MG63 (cell line): ENCODE data around the gene SRGAP1. TPM values are rescaled to one million over a fixed set of nuclear protein-coding genes. Genes with fewer than 3 reads are reported as not detected.
A peak's percentile ranks its signal among the peaks of the same experiment; 100 is the strongest.

Experiments
- DNase-seq: peaks from one replicate; pipeline ENCODE4 v3.0.0-alpha.2; 2020
- H3K27me3 ChIP-seq: fragments of 250-450 bp; sonication (Bioruptor Pico); 2 replicates; pipeline ENCODE4 v1.5.1; 2020; ENCODE audit warnings: mild to moderate bottlenecking, moderate library complexity
- H3K36me3 ChIP-seq: fragments of 250-450 bp; sonication (Bioruptor Pico); 2 replicates; pipeline ENCODE4 v1.5.1; 2020; ENCODE audit warnings: mild to moderate bottlenecking, moderate library complexity
- H3K4me3 ChIP-seq: fragments of 250-450 bp; sonication (Bioruptor Pico); 2 replicates; pipeline ENCODE4 v1.5.1; 2020; ENCODE audit warnings: mild to moderate bottlenecking, moderate library complexity
- H3K9me3 ChIP-seq: fragments of 250-450 bp; sonication (Bioruptor Pico); 2 replicates; pipeline ENCODE4 v1.5.1; 2020; ENCODE audit warnings: mild to moderate bottlenecking, moderate library complexity
- total RNA-seq: library from RNA; depleted of rRNA; stranded (reverse); fragments of >200 nt; shearing (Covaris generic); gene quantifications from 2 replicates; pipeline ENCODE4 v1.2.3, GENCODE V29; 2014; ENCODE audit warnings: low replicate concordance; rRNA removed

The SRGAP1 gene
- total RNA-seq: 0.81 and 0.99 TPM in 2 replicates

DNA sequence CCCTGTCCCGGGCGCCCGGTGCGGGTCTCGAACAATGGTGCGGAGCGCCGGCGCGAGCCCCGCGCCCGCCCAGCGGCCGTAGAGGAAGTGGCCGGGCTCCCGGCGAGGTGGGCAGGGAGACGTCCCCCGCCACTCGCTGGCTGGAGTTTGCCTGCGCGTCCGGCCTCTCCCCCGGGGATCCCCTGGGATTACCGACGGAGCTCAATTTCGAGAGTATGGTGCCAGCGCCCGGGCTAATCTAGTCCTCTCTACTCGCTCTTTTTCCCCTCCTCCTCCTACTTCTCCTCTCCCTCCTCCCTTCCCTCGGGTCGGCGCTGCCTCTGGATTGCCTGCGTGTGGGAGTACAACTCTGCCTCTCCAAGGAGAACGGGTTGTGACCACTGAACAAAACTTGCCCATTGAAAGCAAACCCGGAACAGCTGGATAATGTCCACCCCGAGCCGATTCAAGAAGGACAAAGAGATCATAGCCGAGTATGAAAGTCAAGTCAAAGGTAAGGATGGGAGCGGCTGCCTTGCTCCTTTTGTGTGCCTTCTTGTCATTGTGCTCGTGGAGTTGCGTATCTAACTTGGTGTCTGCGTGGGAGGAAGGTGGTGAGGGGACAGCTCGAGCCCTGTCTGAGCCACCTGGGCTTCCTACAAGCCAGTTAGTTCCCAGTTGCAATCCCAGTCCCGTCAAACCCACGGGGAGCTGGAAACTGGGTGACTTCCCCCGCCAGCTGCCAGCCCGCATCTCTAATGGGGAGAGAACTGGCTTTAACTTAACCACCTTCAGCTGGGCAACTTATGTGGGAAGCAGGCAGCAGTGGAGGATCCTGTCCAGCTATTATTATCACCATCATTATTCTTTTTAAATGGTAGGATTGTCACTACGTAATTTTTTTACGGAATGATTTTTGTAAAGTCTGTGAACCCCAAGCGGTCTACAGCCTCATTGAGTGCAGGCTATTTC lies at the start of gene SRGAP1:
TSS of gene SRGAP1 (plus strand) at position 310 of the 951 bp plus-strand sequence. CDS start at position 427, 117 bp downstream.
- H3K4me3 ChIP-seq: peak within 1 kb of the TSS; percentile 86
- no peaks in the 10 kb centered on the region for H3K27me3 ChIP-seq
- peaks cover 7% of the 10 kb centered on the region for H3K36me3 ChIP-seq
- no peaks in the 10 kb centered on the region for H3K9me3 ChIP-seq
- DNase-seq: peak; percentile 69

DNA sequence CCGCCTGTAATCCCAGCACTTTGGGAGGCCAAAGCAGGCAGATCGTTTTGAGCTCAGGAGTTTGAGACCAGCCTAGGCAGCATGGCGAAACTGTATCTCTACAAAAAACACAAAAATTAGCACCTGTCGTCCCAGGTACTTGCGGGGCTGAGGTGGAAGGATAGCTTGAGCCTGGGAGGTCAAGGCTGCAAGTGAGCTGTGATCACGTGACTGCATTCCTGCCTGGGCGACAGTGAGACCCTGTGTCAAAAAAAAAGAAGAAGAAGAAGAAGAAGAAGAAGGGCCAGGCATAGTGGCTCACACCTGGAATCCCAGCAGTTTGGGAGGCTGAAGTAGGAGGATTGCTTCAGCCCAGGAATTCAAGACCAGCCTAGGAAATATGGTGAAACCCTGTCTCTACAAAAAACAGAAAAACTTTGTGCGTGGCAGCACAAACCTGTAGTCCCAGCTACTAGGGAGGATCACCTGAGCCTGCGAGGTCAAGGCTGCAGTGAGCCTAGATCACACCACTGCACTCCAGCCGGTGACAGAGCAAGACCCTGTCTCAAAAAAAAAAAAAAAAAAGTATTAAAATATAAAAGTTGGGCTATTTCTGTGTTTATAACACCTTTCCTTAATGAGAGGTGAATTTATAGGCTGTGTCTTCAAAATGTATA lies 49.3 kb upstream of the SRGAP1 start:
- H3K9me3 ChIP-seq: no peaks in the 10 kb centered on the region
- H3K27me3 ChIP-seq: no peaks in the 10 kb centered on the region
- no peak for DNase-seq
- H3K36me3 ChIP-seq: peaks cover 4% of the 10 kb centered on the region; the same call in 1 of the 2 replicates
- no peak overlapping the region for H3K4me3 ChIP-seq

DNA sequence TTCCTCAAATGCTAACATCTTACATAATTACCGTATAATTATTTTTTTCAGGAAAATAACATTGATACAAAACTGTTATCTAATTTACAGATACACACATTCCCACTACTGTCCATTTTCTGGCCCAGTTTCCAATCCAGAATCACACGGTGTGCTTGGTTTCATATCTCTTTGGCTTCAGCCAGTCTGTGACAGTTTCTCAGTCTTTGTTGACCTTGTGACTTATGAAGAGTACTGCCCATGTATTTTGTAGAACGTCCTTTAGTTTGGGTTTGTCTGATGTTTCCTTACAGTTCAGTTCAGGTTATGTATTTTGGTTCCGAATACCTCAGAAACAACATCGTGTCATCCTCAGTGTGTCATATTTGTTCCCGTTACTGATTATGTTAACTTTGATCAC lies 48.6 kb upstream of the SRGAP1 start:
- DNase-seq: no peak
- Histone ChIP-seq H3K36me3 (peaks cover 3% of the 10 kb centered on the region; the same call in 1 of the 2 replicates), H3K27me3 (no peaks in the 10 kb centered on the region), H3K9me3 (no peaks in the 10 kb centered on the region), H3K4me3 (no peak overlapping the region)

DNA sequence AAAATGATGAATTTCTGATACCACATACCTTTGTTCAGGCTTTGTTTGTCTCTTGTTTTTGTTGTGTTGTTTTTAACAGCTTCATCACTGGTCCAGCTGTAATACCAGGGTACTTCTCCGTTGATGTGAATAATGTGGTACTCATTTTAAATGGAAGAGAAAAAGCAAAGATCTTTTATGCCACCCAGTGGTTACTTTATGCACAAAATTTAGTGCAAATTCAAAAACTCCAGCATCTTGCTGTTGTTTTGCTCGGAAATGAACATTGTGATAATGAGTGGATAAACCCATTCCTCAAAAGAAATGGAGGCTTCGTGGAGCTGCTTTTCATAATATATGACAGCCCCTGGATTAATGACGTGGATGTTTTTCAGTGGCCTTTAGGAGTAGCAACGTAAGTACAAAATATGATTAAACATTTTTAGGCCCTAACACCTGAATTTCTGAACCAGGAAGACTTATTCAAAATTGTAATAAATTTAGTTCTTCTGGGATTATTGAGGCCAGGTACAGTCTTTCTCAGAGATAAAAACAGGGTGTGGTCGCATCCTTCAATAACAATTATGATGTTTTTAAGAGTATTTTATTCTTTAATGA lies 42.4 kb upstream of the SRGAP1 start:
- Histone ChIP-seq H3K4me3 (no peak overlapping the region), H3K36me3 (peaks cover 15% of the 10 kb centered on the region), H3K9me3 (no peaks in the 10 kb centered on the region), H3K27me3 (no peaks in the 10 kb centered on the region)
- DNase-seq: no peak

DNA sequence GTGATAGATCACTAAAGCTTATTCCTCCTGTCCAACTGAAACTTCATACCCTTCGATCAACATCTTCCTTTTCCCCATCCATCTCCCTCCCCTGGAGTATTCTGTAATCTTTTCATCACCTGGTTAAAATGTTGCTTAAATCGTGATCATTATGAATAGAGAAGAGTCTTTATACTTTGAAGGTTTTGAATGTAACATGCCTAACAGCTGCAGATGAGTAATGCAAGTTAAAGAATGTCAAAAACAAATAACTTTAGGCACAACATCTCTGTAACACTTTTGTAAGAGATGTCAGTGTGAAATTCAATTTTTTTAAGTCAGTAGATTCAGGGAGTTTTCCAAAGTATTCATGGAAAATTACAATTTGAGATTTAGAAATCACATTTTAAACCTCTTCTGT lies 39.8 kb upstream of the SRGAP1 start:
- Histone ChIP-seq H3K9me3 (no peaks in the 10 kb centered on the region), H3K27me3 (no peaks in the 10 kb centered on the region), H3K4me3 (no peak overlapping the region), H3K36me3 (peaks cover 15% of the 10 kb centered on the region)
- no peak for DNase-seq

DNA sequence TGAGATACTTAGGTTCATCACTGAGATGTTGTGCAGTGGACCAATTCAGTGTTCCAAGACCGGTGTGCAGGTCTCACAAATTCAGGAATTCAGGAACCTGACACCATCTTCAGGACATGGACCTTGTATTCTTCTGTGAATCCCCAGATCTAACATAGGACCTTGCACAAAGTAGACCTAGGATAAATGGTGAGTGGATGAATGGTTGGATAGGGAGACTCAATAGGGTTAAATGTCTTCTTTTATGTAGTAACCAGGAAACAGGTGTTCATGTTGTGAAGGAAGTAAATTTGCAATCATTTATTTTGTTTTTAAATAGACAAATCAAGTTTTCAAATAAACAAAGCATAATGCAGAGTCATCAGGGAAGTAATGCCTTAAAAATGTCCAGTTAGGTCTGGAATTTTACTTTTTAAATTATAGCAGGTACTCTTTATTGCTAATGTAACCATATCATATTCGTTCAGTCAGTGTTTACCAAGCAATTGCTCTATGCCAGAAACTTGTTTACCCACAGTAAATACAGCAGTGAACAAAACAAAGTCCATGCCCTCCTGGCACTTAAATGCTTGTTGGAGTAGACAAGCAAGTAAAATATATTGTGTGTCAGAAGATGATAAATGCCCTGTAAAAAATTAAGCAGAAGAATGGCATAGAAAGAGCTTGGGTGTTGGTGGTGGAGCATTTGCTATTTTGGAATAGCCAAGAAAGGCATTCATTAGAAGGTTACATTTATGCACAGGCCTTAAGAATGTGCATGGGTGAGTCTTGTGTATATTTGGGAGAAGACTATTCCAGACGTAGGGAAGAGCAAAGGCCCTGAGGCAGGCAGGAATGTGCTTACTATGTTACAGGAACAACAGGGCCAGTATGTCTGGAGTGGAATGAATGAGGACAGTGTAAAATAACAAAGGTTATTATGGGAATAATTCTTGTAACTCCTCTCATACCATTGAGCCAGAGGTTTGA lies 38.5 kb upstream of the SRGAP1 start:
- no peaks in the 10 kb centered on the region for H3K27me3 ChIP-seq
- H3K4me3 ChIP-seq: no peak overlapping the region
- H3K36me3 ChIP-seq: peaks cover 15% of the 10 kb centered on the region
- H3K9me3 ChIP-seq: no peaks in the 10 kb centered on the region
- DNase-seq: no peak

DNA sequence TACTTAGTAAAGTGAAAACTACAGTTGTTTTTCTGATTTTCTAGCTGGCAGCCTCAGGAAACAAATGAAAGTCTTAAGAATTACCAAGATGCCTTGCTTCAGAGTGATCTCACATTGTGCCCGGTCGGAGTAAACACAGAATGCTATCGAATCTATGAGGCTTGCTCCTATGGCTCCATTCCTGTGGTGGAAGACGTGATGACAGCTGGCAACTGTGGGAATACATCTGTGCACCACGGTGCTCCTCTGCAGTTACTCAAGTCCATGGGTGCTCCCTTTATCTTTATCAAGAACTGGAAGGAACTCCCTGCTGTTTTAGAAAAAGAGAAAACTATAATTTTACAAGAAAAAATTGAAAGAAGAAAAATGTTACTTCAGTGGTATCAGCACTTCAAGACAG lies 35.9 kb upstream of the SRGAP1 start:
- no peaks in the 10 kb centered on the region for H3K9me3 ChIP-seq
- peaks cover 15% of the 10 kb centered on the region for H3K36me3 ChIP-seq
- H3K4me3 ChIP-seq: no peak overlapping the region
- no peak for DNase-seq
- no peaks in the 10 kb centered on the region for H3K27me3 ChIP-seq

DNA sequence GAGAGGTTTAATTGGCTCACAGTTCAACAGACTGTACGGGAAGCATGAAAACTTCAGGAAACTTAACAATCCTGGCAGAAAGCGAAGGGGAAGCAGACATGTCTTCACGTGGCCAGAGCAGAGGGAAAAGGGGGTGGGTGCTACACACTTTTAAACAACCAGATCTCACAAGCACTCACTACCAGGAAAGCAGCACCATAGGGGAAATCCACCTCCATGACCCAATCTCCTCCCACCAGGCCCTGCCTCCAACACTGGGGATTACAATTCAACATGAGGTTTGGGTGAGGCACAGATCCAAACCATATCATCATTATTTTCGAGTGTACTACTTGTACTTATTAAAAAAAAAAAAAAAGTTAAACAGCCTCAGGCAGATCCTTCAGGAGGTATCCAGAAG lies 34.9 kb upstream of the SRGAP1 start:
- DNase-seq: no peak
- Histone ChIP-seq H3K9me3 (no peaks in the 10 kb centered on the region), H3K4me3 (no peak overlapping the region), H3K27me3 (no peaks in the 10 kb centered on the region), H3K36me3 (peaks cover 15% of the 10 kb centered on the region)

DNA sequence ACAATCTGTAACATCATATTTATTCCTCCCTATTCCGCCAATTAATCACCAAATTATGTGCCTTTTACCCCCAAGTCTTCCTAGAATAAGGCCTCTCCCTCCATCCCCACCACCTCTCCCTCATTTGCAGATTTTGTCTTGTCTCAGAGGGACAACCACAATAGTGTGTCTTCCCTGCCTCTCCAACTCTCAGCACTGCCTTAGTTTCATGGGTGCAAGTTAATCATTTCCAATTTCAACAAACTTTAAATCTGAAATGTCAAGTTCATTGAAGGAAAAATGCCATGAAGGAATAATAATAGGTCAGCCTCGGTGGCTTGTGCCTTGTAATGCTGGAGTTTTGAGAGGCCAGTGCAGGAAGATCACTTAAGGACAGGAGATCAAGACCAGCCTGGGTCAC lies 33.2 kb upstream of the SRGAP1 start:
- H3K9me3 ChIP-seq: no peaks in the 10 kb centered on the region
- DNase-seq: no peak

DNA sequence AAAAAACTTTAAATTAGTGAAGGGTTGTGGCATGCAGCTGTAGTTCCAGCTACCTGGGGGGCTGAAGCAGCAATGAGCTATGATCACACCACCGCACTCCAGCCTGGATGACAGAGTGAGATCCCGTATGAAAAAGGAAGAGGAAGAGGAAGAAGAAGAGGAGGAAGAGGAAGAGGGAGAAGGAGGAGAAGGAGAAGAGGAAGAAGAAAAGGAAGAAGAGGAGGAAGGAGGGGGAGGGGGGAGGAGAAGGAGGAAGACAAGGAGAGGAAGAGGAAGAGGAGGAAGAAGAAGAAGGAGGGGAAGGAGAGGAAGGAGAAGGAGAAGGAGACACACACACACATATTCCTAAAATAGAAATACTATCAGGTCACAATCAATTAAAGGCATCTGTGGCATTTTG lies 32.7 kb upstream of the SRGAP1 start:
- H3K36me3 ChIP-seq: peaks cover under 1% of the 10 kb centered on the region; the same call in 1 of the 2 replicates
- no peak overlapping the region for H3K4me3 ChIP-seq
- H3K27me3 ChIP-seq: no peaks in the 10 kb centered on the region
- no peaks in the 10 kb centered on the region for H3K9me3 ChIP-seq
- no peak for DNase-seq

More for the DNA sequence above, 33.2 kb upstream of the SRGAP1 start:
- Histone ChIP-seq H3K36me3 (peaks cover 4% of the 10 kb centered on the region; the same call in 1 of the 2 replicates), H3K4me3 (no peak overlapping the region), H3K27me3 (no peaks in the 10 kb centered on the region)

DNA sequence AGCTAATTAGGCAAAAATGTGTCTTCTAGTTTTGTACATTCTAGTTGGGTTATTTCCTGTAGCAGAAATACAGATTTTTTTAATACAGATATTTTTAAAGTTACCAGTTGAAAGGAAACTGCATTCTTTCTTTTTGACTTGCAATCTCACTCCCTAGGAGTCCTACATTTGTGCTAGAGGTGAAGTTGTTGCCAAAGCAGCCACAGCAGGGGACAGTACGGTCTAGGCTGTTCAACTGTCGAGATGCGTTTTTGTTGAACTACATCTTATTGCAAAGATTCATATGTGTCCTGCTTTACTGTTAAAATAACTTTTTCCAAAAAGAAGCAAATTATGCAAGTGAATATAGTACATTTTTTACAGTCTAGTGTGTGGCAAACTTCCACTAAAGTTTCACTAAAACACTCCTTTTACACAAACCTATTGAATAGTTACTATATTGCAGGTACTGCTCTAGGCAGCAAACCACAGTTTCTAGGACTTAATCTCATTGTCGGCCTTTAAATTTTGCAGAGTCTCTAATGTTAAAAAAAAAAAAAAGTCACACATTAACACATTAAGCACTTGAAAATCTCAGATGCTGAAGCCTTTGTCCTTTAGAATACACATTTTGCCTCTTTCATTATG lies 30.2 kb upstream of the SRGAP1 start:
- Histone ChIP-seq H3K9me3 (peaks cover 4% of the 10 kb centered on the region; the same call in 1 of the 2 replicates), H3K4me3 (no peak overlapping the region), H3K27me3 (no peaks in the 10 kb centered on the region), H3K36me3 (no peaks in the 10 kb centered on the region; the same call in 1 of the 2 replicates)
- no peak for DNase-seq

DNA sequence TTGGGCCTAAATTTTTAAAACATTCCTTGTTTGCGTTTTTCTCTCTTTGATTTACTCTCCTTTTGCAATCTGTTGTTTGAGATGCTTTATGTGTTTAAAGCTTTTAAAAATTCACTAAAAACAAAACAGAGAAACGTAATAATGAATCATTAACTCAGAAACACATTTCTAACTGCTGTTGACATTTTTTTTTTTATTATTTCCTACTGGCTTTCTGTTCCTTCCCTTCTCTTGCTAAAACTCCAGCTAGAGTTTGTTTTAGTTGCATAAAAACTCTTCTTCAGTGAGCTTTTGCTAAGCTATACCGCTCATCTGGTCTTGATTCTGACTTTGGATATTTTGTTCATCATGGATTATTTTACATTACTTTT lies 29.0 kb upstream of the SRGAP1 start:
- H3K9me3 ChIP-seq: peaks cover 15% of the 10 kb centered on the region
- H3K27me3 ChIP-seq: no peaks in the 10 kb centered on the region
- no peaks in the 10 kb centered on the region for H3K36me3 ChIP-seq
- H3K4me3 ChIP-seq: no peak overlapping the region
- no peak for DNase-seq

DNA sequence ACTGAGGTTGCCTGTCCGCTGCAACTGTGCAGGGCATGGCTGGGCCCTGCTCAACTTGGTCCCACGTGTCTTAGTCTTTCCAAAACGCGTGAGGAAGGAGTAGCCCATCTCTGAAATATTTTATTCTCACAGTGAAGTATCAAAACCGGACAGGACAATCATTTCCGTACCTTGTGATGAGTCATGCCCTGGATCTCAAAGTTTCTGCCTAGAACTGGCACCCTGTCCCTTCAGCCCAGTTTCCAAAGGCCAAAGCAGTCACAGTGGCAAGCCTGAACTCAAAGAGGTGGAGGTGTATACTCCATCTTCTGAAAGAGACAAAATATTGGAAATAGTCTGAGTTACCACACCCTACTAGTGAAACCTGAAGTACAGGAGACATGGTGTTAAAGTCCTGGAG lies 28.5 kb upstream of the SRGAP1 start:
- H3K9me3 ChIP-seq: peaks cover 16% of the 10 kb centered on the region
- H3K36me3 ChIP-seq: no peaks in the 10 kb centered on the region
- no peak overlapping the region for H3K4me3 ChIP-seq
- no peaks in the 10 kb centered on the region for H3K27me3 ChIP-seq
- DNase-seq: no peak

DNA sequence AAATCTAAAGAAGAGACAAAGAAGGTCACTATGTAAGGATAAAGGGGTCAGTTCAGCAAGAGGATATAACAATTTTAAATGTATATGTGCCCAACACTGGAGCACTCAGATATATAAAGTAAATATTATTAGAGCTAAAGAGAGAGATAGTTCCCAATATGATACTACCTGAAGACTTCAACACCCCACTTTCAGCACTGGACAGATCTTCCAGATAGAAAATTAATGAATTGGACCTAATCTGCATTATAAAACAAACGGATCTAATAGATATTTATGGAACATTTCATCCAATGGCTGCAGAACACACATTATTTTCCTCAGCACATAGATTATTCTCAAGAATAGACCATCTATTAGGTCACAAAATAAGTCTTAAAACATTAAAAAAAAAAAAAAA lies 24.1 kb upstream of the SRGAP1 start:
- Histone ChIP-seq H3K36me3 (no peaks in the 10 kb centered on the region), H3K27me3 (no peaks in the 10 kb centered on the region), H3K4me3 (no peak overlapping the region), H3K9me3 (peaks cover 16% of the 10 kb centered on the region)
- no peak for DNase-seq

DNA sequence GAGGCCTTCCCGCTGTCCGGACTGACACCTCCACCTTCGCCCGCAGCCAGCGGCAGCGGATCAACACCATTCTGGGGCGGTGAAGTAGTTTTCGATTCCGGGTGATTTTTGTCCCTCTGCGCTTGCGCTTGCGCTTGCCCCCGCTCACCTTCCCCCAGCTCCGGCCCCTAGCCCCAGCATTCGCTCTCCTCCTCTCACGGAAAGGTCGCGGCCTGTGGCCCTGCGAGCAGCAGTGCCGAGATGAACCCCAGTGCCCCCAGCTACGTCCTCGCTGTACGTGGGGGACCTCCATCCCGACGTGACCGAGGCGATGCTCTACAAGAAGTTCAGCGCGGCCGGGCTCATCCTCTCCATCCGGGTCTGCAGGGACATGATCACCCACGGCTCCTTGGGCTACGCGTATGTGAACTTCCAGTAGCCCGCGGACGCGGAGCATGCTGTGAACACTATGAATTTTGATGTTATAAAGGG lies 22.7 kb upstream of the SRGAP1 start:
- H3K9me3 ChIP-seq: peaks cover 16% of the 10 kb centered on the region
- DNase-seq: no peak
- H3K27me3 ChIP-seq: no peaks in the 10 kb centered on the region
- no peak overlapping the region for H3K4me3 ChIP-seq
- no peaks in the 10 kb centered on the region for H3K36me3 ChIP-seq

DNA sequence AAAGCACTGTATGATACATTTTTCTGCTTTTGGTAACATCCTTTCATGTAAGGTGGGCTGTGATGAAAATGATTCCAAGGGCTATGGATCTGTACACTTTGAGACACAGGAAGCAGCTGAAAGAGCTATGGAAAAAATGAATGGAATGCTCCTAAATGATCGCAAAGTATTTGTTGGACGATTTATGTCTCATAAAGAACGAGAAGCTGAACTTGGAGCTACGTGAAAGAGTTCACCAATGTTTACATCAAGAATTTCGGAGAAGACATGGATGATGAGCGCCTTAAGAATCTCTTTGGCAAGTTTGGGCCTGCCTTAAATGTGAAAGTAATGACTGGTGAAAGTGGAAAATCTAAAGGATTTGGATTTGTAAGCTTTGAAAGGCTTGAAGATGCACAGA lies 22.1 kb upstream of the SRGAP1 start:
- no peak overlapping the region for H3K4me3 ChIP-seq
- no peak for DNase-seq
- no peaks in the 10 kb centered on the region for H3K27me3 ChIP-seq
- no peaks in the 10 kb centered on the region for H3K36me3 ChIP-seq
- peaks cover 16% of the 10 kb centered on the region for H3K9me3 ChIP-seq
